Measurements from ENCODE around the gene ADAMTSL4. TPM values are rescaled to one million over a fixed set of nuclear protein-coding genes. Genes with fewer than 3 reads are reported as not detected.

Gene ADAMTSL4
- polyA plus RNA-seq, 1 of the 3 experiments (the other 2 are of a cell fraction): 3.4 TPM

GRCh38 chr1:150566589-150567340 lies 17.6 kb downstream of the ADAMTSL4 start:
- Histone ChIP-seq H3K4me1 (ENCODE audit: control insufficient read depth in 1 of 2, insufficient read depth in 2 of 2, low read depth in 1 of 2, low read length in 1 of 2) (peaks cover 46 to 50% of the 10 kb centered on the region in 2 experiments), H3K4me3 (ENCODE audit: low read depth in 2 of 2, low read length in 1 of 2) (no peak overlapping the region), H3K9me3 (no peaks in the 10 kb centered on the region)

DNA sequence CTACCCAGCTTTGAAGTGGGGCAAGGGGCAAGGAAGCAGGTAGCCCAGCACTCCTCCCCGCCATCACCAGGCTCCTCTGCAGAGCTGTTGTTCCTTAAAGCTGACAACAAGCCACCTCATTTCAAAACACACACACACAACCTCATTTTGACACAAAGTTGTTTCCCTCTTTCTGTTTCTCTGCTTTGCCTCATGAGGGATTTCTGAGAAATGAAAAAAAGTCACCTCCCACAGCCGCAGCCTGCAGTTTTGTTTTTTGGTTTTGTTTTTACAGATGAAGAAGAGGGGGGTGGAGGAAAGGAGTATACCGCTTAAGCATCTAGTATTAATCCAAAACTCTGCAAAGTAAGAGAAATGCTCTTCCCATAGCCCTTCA lies 18.1 kb downstream of the ADAMTSL4 start:
- peak overlapping the region; percentile 55 for H3K4me2 ChIP-seq
- H3K4me1 ChIP-seq (ENCODE audit: control insufficient read depth in 1 of 2, insufficient read depth in 2 of 2, low read depth in 1 of 2, low read length in 1 of 2): peaks cover 41 to 47% of the 10 kb centered on the region in 2 experiments
- H3F3A ChIP-seq (replicated peaks; ENCODE audit: insufficient read depth): peaks cover 82% of the 10 kb centered on the region
- H4K20me1 ChIP-seq (ENCODE audit: insufficient read depth): peaks cover 36% of the 10 kb centered on the region
- 79% methylated on average over 3 of the region's 3 CpGs for WGBS (ENCODE audit: low lambda C conversion rate)
- H3K27me3 ChIP-seq (ENCODE audit: insufficient read depth): no peaks in the 10 kb centered on the region
- peak overlapping the region; percentile 83 to 100 for H3K27ac ChIP-seq (ENCODE audit: low read depth in 2 of 2, low read length in 1 of 2)
- H3K36me3 ChIP-seq (replicated peaks in 1 of 2; ENCODE audit: control insufficient read depth in 1 of 2, insufficient read depth in 2 of 2, low read length in 1 of 2): peaks cover under 1 to 14% of the 10 kb centered on the region in 2 experiments
- CTCF ChIA-PET: interaction anchor here (0.9 to 1.9 kb wide), 5 partner anchors 9 to 492 kb away, joined by 3 to 9 read pairs (median 3); no protein-coding TSS in a partner anchor
- no peak overlapping the region for H2AFZ ChIP-seq (ENCODE audit: low read depth)
- no peak for TF ChIP-seq TCF12 (IDR thresholded peaks at IDR 0.05)
- peak overlapping the region; percentile 73; the same call in 1 of the 2 replicates for H3K9ac ChIP-seq
- POLR2A ChIA-PET: interaction anchor here (8.9 kb wide), 1 partner anchor 10 kb away, joined by 149 read pairs; the partner anchor contains the start of gene MCL1
- DNase-seq: no peak
- H3K9me3 ChIP-seq: no peaks in the 10 kb centered on the region
- H3K4me3 ChIP-seq (ENCODE audit: low read depth in 2 of 2, low read length in 1 of 2): peak overlapping the region in 1 of 2 experiments; percentile 5; a peak in 1 of 4 replicates
- H3K79me2 ChIP-seq (ENCODE audit: insufficient read depth): peaks cover 96% of the 10 kb centered on the region
- H3K9me2 ChIP-seq: no peaks in the 10 kb centered on the region

More at GRCh38 chr1:150566589-150567340, 17.6 kb downstream of the ADAMTSL4 start:
- Histone ChIP-seq H3K79me2 (ENCODE audit: insufficient read depth) (peaks cover 93% of the 10 kb centered on the region), H3K27me3 (ENCODE audit: insufficient read depth) (no peaks in the 10 kb centered on the region), H3F3A (replicated peaks; ENCODE audit: insufficient read depth) (peaks cover 81% of the 10 kb centered on the region), H4K20me1 (ENCODE audit: insufficient read depth) (peaks cover 30% of the 10 kb centered on the region), H3K9ac (peak overlapping the region; percentile 73; the same call in 1 of the 2 replicates), H3K27ac (ENCODE audit: low read depth in 2 of 2, low read length in 1 of 2) (peak overlapping the region; percentile 83 to 100; a peak in 3 of 4 replicates), H2AFZ (ENCODE audit: low read depth) (no peak overlapping the region), H3K4me2 (peak overlapping the region; percentile 55; the same call in 1 of the 2 replicates), H3K36me3 (replicated peaks in 1 of 2; ENCODE audit: control insufficient read depth in 1 of 2, insufficient read depth in 2 of 2, low read length in 1 of 2) (peaks cover 0 to 8% of the 10 kb centered on the region in 2 experiments), H3K9me2 (no peaks in the 10 kb centered on the region)
- CTCF ChIA-PET: interaction anchor here (1.1 to 1.9 kb wide), 2 partner anchors 10 to 56 kb away, joined by 3 to 9 read pairs; no protein-coding TSS in a partner anchor
- no peak for DNase-seq
- TF ChIP-seq FOXM1 (IDR thresholded peaks at IDR 0.05; ENCODE audit: low read depth): no peak
- no peak for TF ChIP-seq FOSL2 (IDR thresholded peaks at IDR 0.05; ENCODE audit: borderline replicate concordance, low read depth)
- no peak for TF ChIP-seq GATA2 (CRISPR knock-in tag; IDR thresholded peaks at IDR 0.05)
- POLR2A ChIA-PET: interaction anchor here (8.9 kb wide), 1 partner anchor 11 kb away, joined by 149 read pairs; the partner anchor contains the start of gene MCL1
- WGBS (ENCODE audit: low lambda C conversion rate): 97% methylated on average over 12 of the region's 12 CpGs

DNA sequence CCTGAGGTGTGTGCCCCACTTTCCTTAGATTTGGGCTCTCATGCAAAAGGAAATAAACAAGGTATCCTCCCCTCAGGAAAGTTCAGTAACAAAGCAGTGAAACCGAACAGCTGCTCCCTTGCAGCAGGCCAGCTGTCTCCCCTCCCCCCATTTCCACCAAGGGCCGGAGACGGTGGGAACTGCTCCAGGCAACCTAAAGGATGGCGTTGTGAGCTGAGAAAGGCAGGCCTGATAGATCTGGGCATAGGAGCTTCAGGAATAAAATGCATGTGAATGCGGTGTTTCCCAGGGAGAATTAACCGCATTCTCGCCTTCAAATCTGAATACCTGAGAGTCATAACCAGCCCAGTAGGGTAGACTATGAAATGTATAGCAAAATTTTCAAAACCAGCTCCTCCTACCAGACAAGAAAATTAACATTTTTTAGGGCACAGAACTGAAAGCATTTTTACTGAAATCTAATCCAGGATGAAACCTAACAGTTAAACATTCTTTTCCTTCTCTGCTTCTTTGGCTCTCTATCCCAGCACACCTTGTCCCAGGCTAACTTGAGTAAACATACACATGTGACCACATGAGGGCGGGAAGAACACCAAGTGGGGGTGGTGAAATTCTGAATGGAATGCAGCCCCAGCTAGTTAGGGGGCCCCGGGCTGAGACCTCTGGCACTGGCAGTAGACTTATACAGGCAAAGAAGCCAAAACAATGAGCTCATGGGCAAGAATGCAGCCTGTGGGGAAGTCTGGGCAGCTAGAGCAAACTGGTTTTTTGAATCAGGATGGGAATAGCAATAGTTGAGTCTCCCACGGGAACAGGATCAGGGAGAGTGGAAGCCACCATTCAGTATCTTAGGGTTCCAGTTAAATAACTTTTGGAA lies 18.7 kb downstream of the ADAMTSL4 start:
- H2AFZ ChIP-seq (ENCODE audit: low read depth): no peak overlapping the region
- 27% methylated on average over 10 of the region's 10 CpGs for WGBS (ENCODE audit: low lambda C conversion rate)
- TF ChIP-seq EP300 (IDR thresholded peaks at IDR 0.05; ENCODE audit: borderline replicate concordance in 1 of 2, low read depth in 1 of 2, low read length in 1 of 2): no peak
- TF ChIP-seq, protein P1, sequence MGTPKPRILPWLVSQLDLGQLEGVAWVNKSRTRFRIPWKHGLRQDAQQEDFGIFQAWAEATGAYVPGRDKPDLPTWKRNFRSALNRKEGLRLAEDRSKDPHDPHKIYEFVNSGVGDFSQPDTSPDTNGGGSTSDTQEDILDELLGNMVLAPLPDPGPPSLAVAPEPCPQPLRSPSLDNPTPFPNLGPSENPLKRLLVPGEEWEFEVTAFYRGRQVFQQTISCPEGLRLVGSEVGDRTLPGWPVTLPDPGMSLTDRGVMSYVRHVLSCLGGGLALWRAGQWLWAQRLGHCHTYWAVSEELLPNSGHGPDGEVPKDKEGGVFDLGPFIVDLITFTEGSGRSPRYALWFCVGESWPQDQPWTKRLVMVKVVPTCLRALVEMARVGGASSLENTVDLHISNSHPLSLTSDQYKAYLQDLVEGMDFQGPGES (IDR thresholded peaks at IDR 0.05; ENCODE audit: low read depth, low read length): no peak
- TF ChIP-seq YY1 (IDR thresholded peaks at IDR 0.05; ENCODE audit: low read depth): no peak
- TF ChIP-seq RAD21 (IDR thresholded peaks at IDR 0.05; ENCODE audit: low read length): no peak
- peak; percentile 66; the same call in 1 of the 2 replicates for TF ChIP-seq SIN3A (IDR thresholded peaks at IDR 0.05; ENCODE audit: borderline replicate concordance, low read depth, low read length)
- TF ChIP-seq ELF1 (IDR thresholded peaks at IDR 0.05): peak; percentile 19; the same call in 1 of the 2 replicates
- TF ChIP-seq RXRA (IDR thresholded peaks at IDR 0.05; ENCODE audit: borderline replicate concordance, low read depth): peak; percentile 31; the same call in 1 of the 2 replicates
- TF ChIP-seq MEF2A (IDR thresholded peaks at IDR 0.05; ENCODE audit: borderline replicate concordance, low read depth): no peak
- TF ChIP-seq, protein P2, sequence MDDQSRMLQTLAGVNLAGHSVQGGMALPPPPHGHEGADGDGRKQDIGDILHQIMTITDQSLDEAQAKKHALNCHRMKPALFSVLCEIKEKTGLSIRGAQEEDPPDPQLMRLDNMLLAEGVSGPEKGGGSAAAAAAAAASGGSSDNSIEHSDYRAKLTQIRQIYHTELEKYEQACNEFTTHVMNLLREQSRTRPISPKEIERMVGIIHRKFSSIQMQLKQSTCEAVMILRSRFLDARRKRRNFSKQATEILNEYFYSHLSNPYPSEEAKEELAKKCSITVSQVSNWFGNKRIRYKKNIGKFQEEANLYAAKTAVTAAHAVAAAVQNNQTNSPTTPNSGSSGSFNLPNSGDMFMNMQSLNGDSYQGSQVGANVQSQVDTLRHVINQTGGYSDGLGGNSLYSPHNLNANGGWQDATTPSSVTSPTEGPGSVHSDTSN (IDR thresholded peaks at IDR 0.05): 0 out of 2 replicates have a peak, but pooled peaks have one; percentile 22
- peak; percentile 54 for TF ChIP-seq POLR2AphosphoS5 (IDR thresholded peaks at IDR 0.05; ENCODE audit: low read depth, low read length)

More for the DNA sequence above, 18.7 kb downstream of the ADAMTSL4 start:
- Histone ChIP-seq H3K27ac (ENCODE audit: low read depth in 2 of 2, low read length in 1 of 2) (peak overlapping the region; percentile 83 to 100), H3K9me2 (no peaks in the 10 kb centered on the region), H3K4me1 (ENCODE audit: control insufficient read depth in 1 of 2, insufficient read depth in 2 of 2, low read depth in 1 of 2, low read length in 1 of 2) (peaks cover 35 to 41% of the 10 kb centered on the region in 2 experiments), H3F3A (replicated peaks; ENCODE audit: insufficient read depth) (peaks cover 85% of the 10 kb centered on the region), H3K36me3 (replicated peaks in 1 of 2; ENCODE audit: control insufficient read depth in 1 of 2, insufficient read depth in 2 of 2, low read length in 1 of 2) (peaks cover 6 to 20% of the 10 kb centered on the region in 2 experiments), H3K9ac (peak overlapping the region; percentile 73), H3K27me3 (ENCODE audit: insufficient read depth) (no peaks in the 10 kb centered on the region), H3K79me2 (ENCODE audit: insufficient read depth) (peaks cover 97% of the 10 kb centered on the region), H4K20me1 (ENCODE audit: insufficient read depth) (peaks cover 42% of the 10 kb centered on the region), H3K4me3 (ENCODE audit: low read depth in 2 of 2, low read length in 1 of 2) (peak overlapping the region in 1 of 2 experiments; percentile 5; a peak in 1 of 4 replicates), H3K4me2 (peak overlapping the region; percentile 55), H3K9me3 (no peaks in the 10 kb centered on the region)
- ChIA-PET CTCF (interaction anchor here (0.8 to 13.4 kb wide), 9 partner anchors 6 to 492 kb away, joined by 3 to 142 read pairs (median 3); partner anchors contain the start of gene MCL1), POLR2A (interaction anchor here (0.8 to 8.9 kb wide), 2 partner anchors 10 to 61 kb away, joined by 5 to 149 read pairs; partner anchors contain the start of genes ENSA and MCL1)
- DNase-seq: peak; percentile 56

Data from SK-N-SH (cell line).